Measurements from ENCODE around the gene DEFB127.
"Not testable (repeated sequence)": the region's sequence is repeated elsewhere in the genome, so short reads cannot be mapped to it uniquely, and the experiment has no call there.

Gene DEFB127

DNA sequence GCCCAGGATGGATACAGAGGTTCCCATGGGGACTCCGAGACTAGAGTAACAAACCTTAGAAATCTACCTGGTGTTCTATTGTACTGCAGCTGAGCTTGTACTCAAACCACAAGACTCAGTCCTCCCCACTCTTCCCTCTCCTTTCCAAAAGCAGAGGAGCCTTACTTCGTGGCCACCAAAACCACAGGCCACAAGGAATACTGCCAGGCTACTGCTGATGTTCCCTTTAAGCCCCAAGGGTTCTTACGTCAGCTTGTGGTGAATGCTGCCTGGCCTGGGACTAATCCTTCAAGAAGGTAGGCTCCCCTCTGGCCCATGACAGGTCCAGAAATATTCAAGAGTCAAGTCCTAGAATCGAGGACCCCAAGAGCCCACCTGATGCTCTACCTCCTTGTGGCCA lies 42.7 kb downstream of the DEFB127 start:
- TF ChIP-seq, protein P1, sequence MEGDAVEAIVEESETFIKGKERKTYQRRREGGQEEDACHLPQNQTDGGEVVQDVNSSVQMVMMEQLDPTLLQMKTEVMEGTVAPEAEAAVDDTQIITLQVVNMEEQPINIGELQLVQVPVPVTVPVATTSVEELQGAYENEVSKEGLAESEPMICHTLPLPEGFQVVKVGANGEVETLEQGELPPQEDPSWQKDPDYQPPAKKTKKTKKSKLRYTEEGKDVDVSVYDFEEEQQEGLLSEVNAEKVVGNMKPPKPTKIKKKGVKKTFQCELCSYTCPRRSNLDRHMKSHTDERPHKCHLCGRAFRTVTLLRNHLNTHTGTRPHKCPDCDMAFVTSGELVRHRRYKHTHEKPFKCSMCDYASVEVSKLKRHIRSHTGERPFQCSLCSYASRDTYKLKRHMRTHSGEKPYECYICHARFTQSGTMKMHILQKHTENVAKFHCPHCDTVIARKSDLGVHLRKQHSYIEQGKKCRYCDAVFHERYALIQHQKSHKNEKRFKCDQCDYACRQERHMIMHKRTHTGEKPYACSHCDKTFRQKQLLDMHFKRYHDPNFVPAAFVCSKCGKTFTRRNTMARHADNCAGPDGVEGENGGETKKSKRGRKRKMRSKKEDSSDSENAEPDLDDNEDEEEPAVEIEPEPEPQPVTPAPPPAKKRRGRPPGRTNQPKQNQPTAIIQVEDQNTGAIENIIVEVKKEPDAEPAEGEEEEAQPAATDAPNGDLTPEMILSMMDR (conservative IDR thresholded peaks at IDR 0.05; ENCODE audit: low read depth, low read length): no peak
- DNase-seq (ENCODE audit: low read depth): no peak
- H3K4me3 ChIP-seq (ENCODE audit: low read length): no peak overlapping the region

DNA sequence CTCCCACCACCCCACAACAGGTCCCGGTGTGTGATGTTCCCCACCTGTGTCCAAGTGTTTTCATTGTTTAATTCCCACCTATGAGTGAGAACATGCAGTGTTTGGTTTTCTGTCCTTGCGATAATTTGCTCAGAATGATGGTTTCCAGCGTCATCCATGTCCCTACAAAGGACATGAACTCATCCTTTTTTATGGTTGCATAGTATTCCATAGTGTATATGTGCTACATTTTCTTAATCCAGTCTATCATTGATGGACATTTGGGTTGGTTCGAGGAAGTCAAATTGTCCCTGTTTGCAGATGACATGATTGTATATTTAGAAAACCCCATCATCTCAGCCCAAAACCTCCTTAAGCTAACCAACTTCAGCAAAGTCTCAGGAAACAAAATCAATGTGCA lies 46.4 kb downstream of the DEFB127 start:
- not testable (repeated sequence) for H3K4me3 ChIP-seq (ENCODE audit: low read length); DNase-seq (ENCODE audit: low read depth)
